K562 (cell line): ENCODE data around the gene USP37. TPM values are rescaled to one million over a fixed set of nuclear protein-coding genes. Genes with fewer than 3 reads are reported as not detected.

Experiments used
- ATAC-seq: fragments of 200-7000 bp; cut with Tn5 transposase; 3 replicates; pipeline ENCODE4 v1.9.1; 2020; ENCODE audit warnings: moderate library complexity
- BruUV-seq: library from RNA; stranded (reverse); fragments of 400-500 nt; replicated peaks from 2 replicates; lab custom pipeline; 2021; lab: Mats Ljungman, UMichigan
- CTCF ChIA-PET: fragments of 300-600 bp; formaldehyde crosslinking; extraction: SDS; loops from one replicate; lab custom pipeline; 2021; ENCODE audit warnings: low intra/inter-chr PET ratio; lab: Yijun Ruan, JAX
- POLR2A ChIA-PET: fragments of 300-600, 350-650 bp; sonication (Branson Sonifier 250); formaldehyde crosslinking; extraction: SDS; loops from one replicate; lab custom pipeline; 2021; ENCODE audit warnings: antibody characterized with exemption, inconsistent platforms; lab: Yijun Ruan, JAX
- DNase-seq, 4 experiments: peaks; one replicate each; pipeline versions ENCODE4 v3.0.0 to v3.0.0-alpha.2; 2011 to 2018; ENCODE audit warnings: low spot score in 3 of 4, mixed read lengths in 3 of 4; ENCODE audit errors: extremely low read depth in 1 of 4
- FAIRE-seq: peaks from 2 replicates; lab custom pipeline; 2011; peaks lifted over from hg19 to GRCh38; lab: Jason Lieb, UNC
- H2AFZ ChIP-seq: 2 replicates; pipeline ENCODE4 v1.6.0; 2011; ENCODE audit warnings: low read depth, low read length, control low read depth, inconsistent platforms
- H3K27ac ChIP-seq: fragments of 200-600 bp; 3 replicates; pipeline ENCODE4 v1.8.0; 2011; ENCODE audit warnings: low read depth, mild to moderate bottlenecking, control low read depth, inconsistent platforms, low read length, moderate library complexity, mixed read lengths; ENCODE audit errors: extremely low read depth
- H3K27me3 ChIP-seq, 2 experiments: fragments of 300-600 bp in 1 of 2; 2 replicates in 1 of 2; 3 replicates in 1 of 2; pipeline versions ENCODE4 v1.6.0 to v1.8.0; 2011; ENCODE audit warnings: inconsistent platforms in 2 of 2, low read length in 2 of 2, mild to moderate bottlenecking in 1 of 2, mixed read lengths in 1 of 2, moderate library complexity in 1 of 2; ENCODE audit not compliant: control insufficient read depth in 2 of 2, insufficient read depth in 2 of 2
- H3K36me3 ChIP-seq: fragments of 300-600 bp; 3 replicates; pipeline ENCODE4 v1.8.0; 2011; ENCODE audit warnings: mild to moderate bottlenecking, low read length, inconsistent platforms; ENCODE audit not compliant: control insufficient read depth, insufficient read depth
- H3K4me1 ChIP-seq, 2 experiments: fragments of 200-600 bp in 1 of 2; replicated peaks in 1 of 2; 2 replicates in 1 of 2; 3 replicates in 1 of 2; pipeline versions ENCODE4 v1.5.1 to v1.8.0; 2011; ENCODE audit warnings: inconsistent platforms in 2 of 2, low read length in 2 of 2, mild to moderate bottlenecking in 1 of 2, mixed read lengths in 1 of 2, moderate library complexity in 1 of 2; ENCODE audit not compliant: control insufficient read depth in 2 of 2, insufficient read depth in 2 of 2
- H3K4me2 ChIP-seq: 2 replicates; pipeline ENCODE4 v1.6.1; 2011; ENCODE audit warnings: low read length, control low read depth, inconsistent platforms, mixed read lengths; ENCODE audit not compliant: insufficient read depth
- H3K4me3 ChIP-seq: fragments of 200-600 bp; sonication (generic), shearing (Covaris generic); 2 replicates; pipeline ENCODE4 v1.5.1; 2016; ENCODE audit warnings: control low read depth, inconsistent platforms
- H3K79me2 ChIP-seq: fragments of 200-600 bp; 3 replicates; pipeline ENCODE4 v1.8.0; 2011; ENCODE audit warnings: low read length, inconsistent platforms; ENCODE audit not compliant: control insufficient read depth, insufficient read depth
- H3K9ac ChIP-seq, 2 experiments: 2 replicates each; pipeline versions ENCODE4 v1.6.0 to v1.6.1; 2011; ENCODE audit warnings: low read depth in 2 of 2, low read length in 2 of 2, control low read depth in 1 of 2, inconsistent platforms in 1 of 2, mild to moderate bottlenecking in 1 of 2, mixed read lengths in 1 of 2; ENCODE audit not compliant: insufficient read depth in 1 of 2
- H3K9me1 ChIP-seq: one replicate; pipeline ENCODE4 v1.6.0; 2011; ENCODE audit warnings: inconsistent platforms, mild to moderate bottlenecking, low read length, moderate library complexity; ENCODE audit not compliant: control insufficient read depth, insufficient read depth
- H3K9me3 ChIP-seq: replicated peaks from 2 replicates; pipeline ENCODE4 v1.5.1; 2011; ENCODE audit warnings: low read depth, low read length, inconsistent platforms; ENCODE audit not compliant: control insufficient read depth, insufficient read depth
- H4K20me1 ChIP-seq: replicated peaks from 2 replicates; pipeline ENCODE4 v1.6.1; 2011; ENCODE audit warnings: low read length, inconsistent platforms, mixed read lengths; ENCODE audit not compliant: control insufficient read depth, insufficient read depth
- ATF2 ChIP-seq: sonication (generic); formaldehyde crosslinking; IDR thresholded peaks from 2 replicates; pipeline ENCODE4 v1.8.1; 2022; ENCODE audit warnings: missing genetic modification reagents
- CC2D1A ChIP-seq: fragments of 450-650 bp; IDR thresholded peaks from 2 replicates; pipeline ENCODE4 v1.6.1; 2017; ENCODE audit warnings: mild to moderate bottlenecking
- FOXM1 ChIP-seq, 2 experiments: fragments of 450-650 bp in 1 of 2; sonication (generic) in 1 of 2; formaldehyde crosslinking in 1 of 2; IDR thresholded peaks; 2 replicates each; pipeline versions ENCODE4 v1.6.1 to v1.9.0; 2017 to 2022; ENCODE audit warnings: low read depth in 2 of 2, mild to moderate bottlenecking in 2 of 2, missing genetic modification reagents in 1 of 2, moderate library complexity in 1 of 2
- HDAC3 ChIP-seq: fragments of 450-650 bp; IDR thresholded peaks from 2 replicates; pipeline ENCODE4 v1.6.1; 2018; ENCODE audit warnings: borderline replicate concordance, mild to moderate bottlenecking, moderate library complexity; ENCODE audit not compliant: partially characterized antibody
- IFI16 ChIP-seq: fragments of 250-450 bp; sonication (Bioruptor Pico); IDR thresholded peaks from 2 replicates; pipeline ENCODE4 v2.1.2; 2022; ENCODE audit warnings: mild to moderate bottlenecking, inconsistent platforms
- MIER1 ChIP-seq: fragments of 450-650 bp; IDR thresholded peaks from 2 replicates; pipeline ENCODE4 v1.6.1; 2016; ENCODE audit warnings: antibody characterized with exemption, mild to moderate bottlenecking, low read depth
- MXI1 ChIP-seq: IDR thresholded peaks from 2 replicates; pipeline ENCODE4 v1.6.1; 2011; ENCODE audit warnings: low read depth, mild to moderate bottlenecking, improper control_type of control experiment, low read length
- TEAD2 ChIP-seq: fragments of 450-650 bp; IDR thresholded peaks from 2 replicates; pipeline ENCODE4 v1.6.1; 2016; ENCODE audit warnings: missing genetic modification characterization, control low read depth, missing compliant biosample characterization
- THRAP3 ChIP-seq: fragments of 450-650 bp; IDR thresholded peaks from 2 replicates; pipeline ENCODE4 v1.6.1; 2016; ENCODE audit warnings: mild to moderate bottlenecking, inconsistent platforms, borderline replicate concordance
- TRIM28 ChIP-seq: fragments of 450-650 bp; IDR thresholded peaks from 2 replicates; pipeline ENCODE4 v1.6.1; 2017
- U2AF2 ChIP-seq: fragments of 200-400 bp; formaldehyde crosslinking; optimal IDR thresholded peaks from 2 replicates; pipeline ENCODE3; 2017; ENCODE audit warnings: low read depth, mild to moderate bottlenecking, low read length
- ZNF217 ChIP-seq: sonication (generic); formaldehyde crosslinking; IDR thresholded peaks from 2 replicates; pipeline ENCODE4 v1.8.0; 2022; ENCODE audit warnings: mild to moderate bottlenecking, missing genetic modification reagents
- ZNF24 ChIP-seq: fragments of 450-650 bp; IDR thresholded peaks from 2 replicates; pipeline ENCODE4 v1.6.1; 2016
- ZNF324 ChIP-seq: fragments of 250-450 bp; sonication (Bioruptor Pico); IDR thresholded peaks from 2 replicates; pipeline ENCODE4 v1.4.0; 2020; ENCODE audit warnings: mild to moderate bottlenecking
- ZNF41 ChIP-seq: fragments of 250-450 bp; sonication (Bioruptor Pico); conservative IDR thresholded peaks from 2 replicates; pipeline ENCODE4 v1.4.0; 2020; ENCODE audit warnings: mild to moderate bottlenecking
- ZNF655 ChIP-seq: fragments of 250-450 bp; sonication (Bioruptor Pico); IDR thresholded peaks from 2 replicates; pipeline ENCODE4 v1.5.0; 2021
- WGBS: fragments of 100-300 bp; shearing (Covaris generic); methylation state at CpG from one replicate; pipeline ENCODE4 v1.1.6; 2016; ENCODE audit warnings: low coverage, mixed read lengths; ENCODE audit not compliant: insufficient coverage; ENCODE audit errors: missing lambda C conversion rate; 5-methylcytosine and 5-hydroxymethylcytosine counted together
- in situ Hi-C: fragments of 300-500 bp; cut with MboI; formaldehyde crosslinking; loops from 4 replicates; pipeline ENCODE4 v1.15.0; 2018; ENCODE audit warnings: inconsistent platforms, mixed read lengths
- intact Hi-C: fragments of 100-400 bp; cut with micrococcal nuclease; formaldehyde crosslinking; loops from 2 replicates; pipeline ENCODE4 v1.14.2; 2022
- polyA plus RNA-seq, 8 experiments: library from polyadenylated mRNA; depleted of rRNA in 4 of 8; stranded (reverse) in 5 of 8; unstranded in 3 of 8; fragments of >200 nt; fragmentation: Nextera tagmentation in 2 of 8; fragmentation: Illumina TruSeq in 1 of 8; extraction: Ambion mirVana in 2 of 8; extraction: Trizol in 1 of 8; gene quantifications; 2 replicates each; pipeline versions ENCODE4 v1.2.1 to v1.2.3, GENCODE V29; 2011 to 2014; ENCODE audit warnings: inconsistent platforms in 1 of 8, missing spikeins in 1 of 8
- total RNA-seq, 7 experiments: library from RNA; depleted of rRNA in 6 of 7; stranded (reverse); fragments of >200 nt in 6 of 7; fragmentation: Illumina TruSeq in 2 of 7; extraction: Trizol in 2 of 7; gene quantifications; 2 replicates each; pipeline versions ENCODE4 v1.2.1 to v1.2.3, GENCODE V29; 2011 to 2021; ENCODE audit warnings: low replicate concordance in 1 of 7
- TF ChIP-seq, protein P1 (sequence below): sonication (generic); formaldehyde crosslinking; IDR thresholded peaks from 2 replicates; pipeline ENCODE4 v1.9.0; 2022; ENCODE audit warnings: mild to moderate bottlenecking, missing genetic modification reagents

USP37 gene
- total and polyA plus RNA-seq, 9 of the 15 experiments (the other 6 are each of a cell fraction or from before 2014, with no cell fraction given), result 2.0 to 14.2 (median 8.5) TPM

- TF ChIP-seq, protein P1, sequence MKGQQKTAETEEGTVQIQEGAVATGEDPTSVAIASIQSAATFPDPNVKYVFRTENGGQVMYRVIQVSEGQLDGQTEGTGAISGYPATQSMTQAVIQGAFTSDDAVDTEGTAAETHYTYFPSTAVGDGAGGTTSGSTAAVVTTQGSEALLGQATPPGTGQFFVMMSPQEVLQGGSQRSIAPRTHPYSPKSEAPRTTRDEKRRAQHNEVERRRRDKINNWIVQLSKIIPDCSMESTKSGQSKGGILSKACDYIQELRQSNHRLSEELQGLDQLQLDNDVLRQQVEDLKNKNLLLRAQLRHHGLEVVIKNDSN (CRISPR knock-in tag), result no peak
Measured at GRCh38 chr2:218447072-218447471, 121.1 kb downstream of the USP37 start (continued).

GRCh38 chr2:218446547-218446946, 121.6 kb downstream of the USP37 start:
- no peak overlapping the region for H2AFZ ChIP-seq
- peaks cover 14% of the 10 kb centered on the region; the same call in 2 of the 3 replicates for H3K36me3 ChIP-seq
- in situ Hi-C loops (no loop called here), intact Hi-C loops (no loop called here)
- H4K20me1 ChIP-seq, result no peaks in the 10 kb centered on the region
- ATAC-seq (no peak), FAIRE-seq (no peak), DNase-seq (no peak)
- CTCF ChIA-PET, result no interaction called here
- no peak overlapping the region for H3K9ac ChIP-seq
- H3K9me3 ChIP-seq, result no peaks in the 10 kb centered on the region
- POLR2A ChIA-PET, result interaction anchor here (0.7 to 1.0 kb wide), 3 partner anchors 9 to 174 kb away, joined by 3 to 4 read pairs (median 3); no protein-coding TSS in a partner anchor
- H3K4me2 ChIP-seq, result no peak overlapping the region
- no peak overlapping the region for H3K4me3 ChIP-seq
- BruUV-seq, result no TSS peak
- 100% methylated on average over 2 of the region's 6 CpGs for WGBS
- no peaks in the 10 kb centered on the region for H3K27me3 ChIP-seq
- no peaks in the 10 kb centered on the region for H3K9me1 ChIP-seq
- no peaks in the 10 kb centered on the region; a peak in 2 of 5 replicates for H3K4me1 ChIP-seq
- no peaks in the 10 kb centered on the region for H3K79me2 ChIP-seq
- no peak for TF ChIP-seq TRIM28
- TF ChIP-seq ZNF41 (CRISPR knock-in tag), result no peak
- no peak for TF ChIP-seq CC2D1A
- TF ChIP-seq MIER1, result no peak
- no peak for TF ChIP-seq ATF2 (CRISPR knock-in tag)
- no peak for TF ChIP-seq U2AF2
- TF ChIP-seq HDAC3, result no peak
- TF ChIP-seq ZNF217 (CRISPR knock-in tag), result no peak
- TF ChIP-seq ZNF655 (CRISPR knock-in tag), result no peak
- TF ChIP-seq MXI1, result no peak
- TF ChIP-seq IFI16 (CRISPR knock-in tag), result no peak
- TF ChIP-seq TEAD2, result no peak
- no peak for TF ChIP-seq ZNF24
- TF ChIP-seq THRAP3, result no peak
- TF ChIP-seq FOXM1 (IDR thresholded peaks at IDR 0.05; ENCODE audit: low read depth), result no peak
- no peak for TF ChIP-seq FOXM1 (CRISPR knock-in tag; IDR thresholded peaks at IDR 0.05; ENCODE audit: low read depth)
- no peak for TF ChIP-seq ZNF324 (CRISPR knock-in tag)
- TF ChIP-seq, all 486 proteins: peak for 0
- H3K27ac ChIP-seq, result no peak overlapping the region
